HG03025 (cell line): ENCODE data around the gene LTBR.

Experiments used
- ATAC-seq: cut with Tn5 transposase; IDR thresholded peaks from one replicate; pipeline ENCODE4 v1.9.1; 2021; ENCODE audit warnings: mild to moderate bottlenecking, moderate library complexity; ENCODE audit not compliant: unreplicated experiment, low FRiP score

The LTBR gene

GRCh38 chr12:6380141-6381121 is 3.5 kb upstream of the LTBR start:
- ATAC-seq = no peak

GRCh38 chr12:6382371-6382770 is 1.6 kb upstream of the LTBR start:
- ATAC-seq = no peak

GRCh38 chr12:6382982-6383381 is 980 bp upstream of the LTBR start:
- no peak for ATAC-seq

GRCh38 chr12:6384499-6385436 is 806 bp downstream of the LTBR start:
- no peak for ATAC-seq

- ATAC-seq = no peak
Measured at GRCh38 chr12:6386038-6386437, 2.1 kb downstream of the LTBR start.

- ATAC-seq = no peak
Measured at GRCh38 chr12:6386491-6386890, 2.5 kb downstream of the LTBR start.

- ATAC-seq = no peak
Measured at GRCh38 chr12:6387541-6387940, 3.6 kb downstream of the LTBR start.

- ATAC-seq = no peak
Measured at GRCh38 chr12:6390084-6390799, 6.3 kb downstream of the LTBR start.

GRCh38 chr12:6391013-6391412 is 7.1 kb downstream of the LTBR start:
- ATAC-seq = no peak

- ATAC-seq = no peak
Measured at GRCh38 chr12:6392504-6392903, 8.5 kb downstream of the LTBR start.

- no peak for ATAC-seq
Measured at GRCh38 chr12:6393109-6393508, 9.1 kb downstream of the LTBR start.

GRCh38 chr12:6394398-6394797 is 10.4 kb downstream of the LTBR start:
- ATAC-seq = no peak

- ATAC-seq = no peak
Measured at GRCh38 chr12:6396031-6396430, 12.1 kb downstream of the LTBR start.

GRCh38 chr12:6399884-6400644 is 16.1 kb downstream of the LTBR start:
- no peak for ATAC-seq

GRCh38 chr12:6404390-6404789 is 20.4 kb downstream of the LTBR start:
- ATAC-seq = no peak

GRCh38 chr12:6405963-6406362 is 22.0 kb downstream of the LTBR start:
- ATAC-seq = no peak

- ATAC-seq = no peak
Measured at GRCh38 chr12:6407236-6407954, 23.4 kb downstream of the LTBR start.

GRCh38 chr12:6416596-6416995 is 32.6 kb downstream of the LTBR start:
- no peak for ATAC-seq

GRCh38 chr12:6418796-6419195 is 34.8 kb downstream of the LTBR start:
- ATAC-seq = no peak
